Endometrial microvascular endothelial cells (primary cell): Measurements from ENCODE around the gene PPIL3. TPM values are rescaled to one million over a fixed set of nuclear protein-coding genes. Genes with fewer than 3 reads are reported as not detected.
"Not testable (repeated sequence)": the region's sequence is repeated elsewhere in the genome, so short reads cannot be mapped to it uniquely, and the experiment has no call there.

Experiments used
- in situ Hi-C: cut with HindIII; loops from 2 replicates; pipeline ENCODE4 v1.10.0; 2017; ENCODE audit warnings: low sequenced_read_pairs, low pct_unique_long_range_greater_than_20kb; ENCODE audit errors: inconsistent ontology term
- total RNA-seq: library from RNA; depleted of rRNA; stranded (reverse); fragments of >200 nt; gene quantifications from one replicate; pipeline ENCODE4 v1.2.3, GENCODE V29; 2015; ENCODE audit errors: inconsistent ontology term

Gene PPIL3
- total RNA-seq = 24.3 TPM

- in situ Hi-C loops = no loop called here
Observed at GRCh38 chr2:200888704-200889625, at the start of gene PPIL3, which contains the start of gene NIF3L1. Gene PPIL3, minus strand, starts transcription at chr2:200889077. Its CDS starts 1,462 bp downstream, at chr2:200887615. Gene NIF3L1, plus strand, starts transcription at chr2:200889371. Its CDS starts 2,573 bp downstream, at chr2:200891944.

- in situ Hi-C loops = no loop called here
Observed at GRCh38 chr2:200930947-200931626, 42.2 kb upstream of the PPIL3 start.

GRCh38 chr2:200929334-200930249, 40.7 kb upstream of the PPIL3 start:
- in situ Hi-C loops = no loop called here

- in situ Hi-C loops = loop anchor here (25.0 kb wide), 1 partner anchor 290 kb away; no protein-coding TSS in a partner anchor
Observed at GRCh38 chr2:200922439-200922838, 33.6 kb upstream of the PPIL3 start.

- in situ Hi-C loops = loop anchor here (25.0 kb wide), 1 partner anchor 299 kb away; no protein-coding TSS in a partner anchor
Observed at GRCh38 chr2:200913654-200914053, 24.8 kb upstream of the PPIL3 start.

- in situ Hi-C loops = loop anchor here (25.0 kb wide), 1 partner anchor 302 kb away; no protein-coding TSS in a partner anchor
Observed at GRCh38 chr2:200909958-200910357, 21.1 kb upstream of the PPIL3 start.

GRCh38 chr2:200905618-200906296, 16.9 kb upstream of the PPIL3 start:
- in situ Hi-C loops = loop anchor here (25.0 kb wide), 1 partner anchor 307 kb away; no protein-coding TSS in a partner anchor

- in situ Hi-C loops = loop anchor here (25.0 kb wide), 1 partner anchor 311 kb away; no protein-coding TSS in a partner anchor
Observed at GRCh38 chr2:200901459-200902072, 12.7 kb upstream of the PPIL3 start.

- in situ Hi-C loops = no loop called here
Observed at GRCh38 chr2:200899482-200899881, 10.6 kb upstream of the PPIL3 start.

GRCh38 chr2:200881715-200882249, 7.1 kb downstream of the PPIL3 start:
- in situ Hi-C loops = not testable (repeated sequence)

GRCh38 chr2:200878289-200878880, 10.5 kb downstream of the PPIL3 start:
- in situ Hi-C loops = no loop called here

GRCh38 chr2:200877443-200877842, 11.4 kb downstream of the PPIL3 start:
- in situ Hi-C loops = no loop called here

- in situ Hi-C loops = no loop called here
Observed at GRCh38 chr2:200873560-200873959, 15.3 kb downstream of the PPIL3 start.

- in situ Hi-C loops = no loop called here
Observed at GRCh38 chr2:200871151-200871550, 17.7 kb downstream of the PPIL3 start.

- in situ Hi-C loops = no loop called here
Observed at GRCh38 chr2:200869014-200869413, 19.9 kb downstream of the PPIL3 start.

- in situ Hi-C loops = no loop called here
Observed at GRCh38 chr2:200864176-200865034, 24.5 kb downstream of the PPIL3 start, which contains the start of gene CLK1. Gene CLK1, minus strand, starts transcription at chr2:200864658. Its CDS starts 2,796 bp downstream, at chr2:200861862.
